Adrenal gland (tissue), 5 donors: ENCODE measurements around the gene LARP4B.

ENCODE experiments used
- CTCF ChIP-seq, 6 experiments: fragments of 450-650 bp in 4 of 6; fragments of 200-600 bp in 2 of 6; sonication (generic) in 1 of 6; IDR thresholded peaks; 1 replicate in 5 of 6; 2 replicates in 1 of 6; pipeline versions ENCODE4 v1.5.1 to v1.8.0; 2016 to 2021; ENCODE audit warnings: antibody characterized with exemption in 6 of 6, mild to moderate bottlenecking in 2 of 6, moderate library complexity in 1 of 6
- POLR2A ChIP-seq, 2 donors: fragments of 450-650 bp; IDR thresholded peaks; one replicate each; pipeline ENCODE4 v1.6.1; 2017; ENCODE audit warnings: antibody characterized with exemption in 2 of 2, mild to moderate bottlenecking in 2 of 2, moderate library complexity in 1 of 2
- donor health status: DM: no; HTN: no; CAD: no.

GRCh38 chr10:834493-834892 is 97.0 kb downstream of the LARP4B start:
- TF ChIP-seq CTCF (IDR thresholded peaks at IDR 0.05) (no peak), POLR2A (IDR thresholded peaks at IDR 0.05) (no peak)
